ENCODE data around the gene CDC45.

Gene CDC45

DNA sequence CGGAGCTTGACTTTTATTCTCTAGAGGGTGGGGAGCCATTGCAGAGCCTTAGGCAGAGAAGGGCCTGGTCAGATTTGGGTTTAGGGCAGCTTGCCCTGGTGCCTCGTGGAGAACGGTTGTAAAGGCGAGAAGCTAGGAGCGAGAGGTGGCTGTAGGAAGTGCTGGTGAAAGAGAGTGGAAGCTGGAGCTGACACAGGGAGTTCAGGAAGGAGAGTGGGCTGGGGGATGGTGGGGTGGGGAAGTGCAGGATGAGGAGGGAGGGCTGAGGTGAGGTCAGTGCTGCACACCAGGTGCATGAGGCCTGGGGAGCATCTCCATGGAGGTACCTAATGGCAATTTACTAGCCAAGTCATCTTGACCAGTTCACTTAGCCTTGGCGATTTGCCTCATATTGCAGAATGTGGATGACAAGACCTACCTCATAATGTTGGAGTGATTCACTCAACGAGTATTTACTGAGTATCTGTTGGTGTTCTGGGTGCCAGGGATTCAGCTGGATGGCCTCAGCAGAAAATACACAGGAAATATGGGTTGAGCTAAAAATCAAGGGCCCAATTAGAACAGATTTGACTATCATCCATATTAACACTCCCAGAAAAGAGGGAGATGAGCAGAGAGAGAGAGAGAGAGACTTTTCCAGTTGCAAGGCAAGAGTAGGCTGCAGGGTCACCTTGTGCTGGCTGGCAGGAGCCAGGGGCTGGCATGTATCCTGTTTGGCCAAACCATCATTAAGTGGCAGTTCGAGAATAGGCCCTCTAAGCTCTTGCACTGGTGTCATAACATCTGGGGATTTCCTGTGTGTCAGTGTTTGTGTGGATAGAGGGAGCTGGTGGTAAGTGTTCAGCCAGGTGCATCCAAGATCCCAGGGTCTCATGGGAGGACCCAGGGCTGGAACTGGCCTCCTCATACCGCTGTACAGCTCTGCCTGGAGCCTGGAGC, 88.9 kb downstream of the CDC45 start:
- TF ChIP-seq GATA3 (IDR thresholded peaks at IDR 0.05; ENCODE audit: low read depth, low read length) (no peak), GATA2 (IDR thresholded peaks at IDR 0.05; ENCODE audit: low read depth, low read length) (no peak)

- TF ChIP-seq GATA2 (IDR thresholded peaks at IDR 0.05; ENCODE audit: low read depth, low read length): no peak
- no peak for TF ChIP-seq GATA3 (IDR thresholded peaks at IDR 0.05; ENCODE audit: low read depth, low read length)
Measured at GRCh38 chr22:19569276-19569640, 89.5 kb downstream of the CDC45 start.

DNA sequence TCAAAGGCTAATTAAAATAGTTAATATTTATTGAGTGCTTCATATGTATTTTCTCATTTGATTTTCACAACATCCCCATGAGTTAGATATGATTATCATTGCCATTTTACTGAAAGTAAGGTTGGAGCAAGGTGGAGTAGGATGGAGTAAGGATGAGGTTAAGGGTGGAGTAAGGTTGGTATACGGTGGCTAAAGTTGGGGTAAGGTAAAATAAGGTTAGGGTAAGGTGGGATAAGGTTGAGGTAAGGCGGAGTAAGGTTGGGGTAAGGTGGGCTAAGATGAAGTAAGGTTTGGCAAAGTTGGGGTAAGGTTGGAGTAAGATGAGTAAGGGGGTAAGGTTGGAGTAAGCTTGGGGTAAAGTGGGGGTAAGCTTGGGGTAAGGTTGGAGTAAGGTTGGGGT, 90.3 kb downstream of the CDC45 start:
- TF ChIP-seq GATA2 (IDR thresholded peaks at IDR 0.05; ENCODE audit: low read depth, low read length): no peak
- no peak for TF ChIP-seq GATA3 (IDR thresholded peaks at IDR 0.05; ENCODE audit: low read depth, low read length)

All from SH-SY5Y (cell line).